DOHH2 (cell line): Measurements from ENCODE around the gene SEMA4D.

ENCODE experiments used
- CTCF ChIP-seq: fragments of 200-600 bp; sonication (generic); IDR thresholded peaks from one replicate; pipeline ENCODE4 v1.5.1; 2014; ENCODE audit warnings: antibody characterized with exemption, mild to moderate bottlenecking, low read depth, low read length; ENCODE audit not compliant: poor library complexity, severe bottlenecking
- EZH2phosphoT487 ChIP-seq: fragments of 200-600 bp; sonication (generic); IDR thresholded peaks from 2 replicates; pipeline ENCODE4 v1.6.1; 2017; ENCODE audit warnings: borderline replicate concordance, mild to moderate bottlenecking, antibody characterized with exemption, low read length, moderate library complexity, mixed read lengths

- TF ChIP-seq CTCF (no peak), EZH2phosphoT487 (no peak)
Measured at GRCh38 chr9:89519366-89519805, 21.5 kb upstream of the SEMA4D start.
